Testis (tissue), 3 donors: ENCODE results near the gene MLLT6. TPM values are rescaled to one million over a fixed set of nuclear protein-coding genes. Genes with fewer than 3 reads are reported as not detected.
A peak's percentile ranks its signal among the peaks of the same experiment; 100 is the strongest.

Experiments
- DNase-seq: peaks from one replicate; pipeline ENCODE4 v3.0.0-alpha.2; 2019
- H3K27ac ChIP-seq, 2 donors: fragments of 200-600 bp; sonication (generic); one replicate each; pipeline ENCODE4 v1.5.1; 2019
- H3K27me3 ChIP-seq: fragments of 200-600 bp; sonication (generic); one replicate; pipeline ENCODE4 v1.5.1; 2019
- H3K36me3 ChIP-seq: fragments of 200-600 bp; sonication (generic); one replicate; pipeline ENCODE4 v1.5.1; 2017; ENCODE audit warnings: low read depth; ENCODE audit errors: missing control alignments
- H3K4me1 ChIP-seq: fragments of 200-600 bp; sonication (generic); one replicate; pipeline ENCODE4 v1.5.1; 2019
- H3K4me3 ChIP-seq, 2 donors: fragments of 200-600 bp; sonication (generic); one replicate each; pipeline ENCODE4 v1.5.1; 2017 to 2019
- H3K9me3 ChIP-seq: fragments of 200-600 bp; sonication (generic); one replicate; pipeline ENCODE4 v1.5.1; 2017
- CTCF ChIP-seq, 3 experiments: fragments of 450-650 bp in 2 of 3; fragments of 200-600 bp in 1 of 3; sonication (generic) in 1 of 3; IDR thresholded peaks; one replicate each; pipeline ENCODE4 v1.5.1; 2016 to 2019; ENCODE audit warnings: antibody characterized with exemption in 3 of 3, mild to moderate bottlenecking in 2 of 3, moderate library complexity in 1 of 3
- POLR2A ChIP-seq: fragments of 450-650 bp; IDR thresholded peaks from one replicate; pipeline ENCODE4 v1.6.1; 2017; ENCODE audit warnings: antibody characterized with exemption, mild to moderate bottlenecking, moderate library complexity
- WGBS, 2 donors: methylation state at CpG; one replicate each; pipeline ENCODE4 v1.1.5; 2018; 5-methylcytosine and 5-hydroxymethylcytosine counted together
- intact Hi-C: fragments of 100-400 bp; cut with DNase I; formaldehyde crosslinking; loops from one replicate; pipeline ENCODE4 v1.15.1; 2023; ENCODE audit warnings: low total_unique reads
- polyA plus RNA-seq: library from polyadenylated mRNA; stranded (reverse); fragments of 350-450 nt; fragmentation: Illumina TruSeq; extraction: RNeasy Lipid Tissue Mini Kit (QIAGEN cat#74804); gene quantifications from one replicate; pipeline ENCODE4 v1.2.3, GENCODE V29; 2014; ENCODE audit warnings: low read depth, low replicate concordance; ENCODE audit not compliant: insufficient read depth
- total RNA-seq, 2 donors: library from RNA; depleted of rRNA; stranded (reverse); fragments of >200 nt; gene quantifications; one replicate each; pipeline ENCODE4 v1.2.3, GENCODE V29; 2016

Gene MLLT6
- total and polyA plus RNA-seq, 3 donors from 2014 or later = 86.9 to 176 (median 157) TPM

GRCh38 chr17:38702916-38703741 is 1.9 kb upstream of the MLLT6 start:
- peak; percentile 40 for DNase-seq
- WGBS, 2 donors = 2% methylated on average over 29 to 55 of the region's 55 CpGs
- intact Hi-C loops = no loop called here
- H3K27me3 ChIP-seq = no peaks in the 10 kb centered on the region
- peak overlapping the region; percentile 72 to 91 for H3K4me3 ChIP-seq
- peak overlapping the region; percentile 81 to 98 for H3K27ac ChIP-seq
- no peaks in the 10 kb centered on the region for H3K9me3 ChIP-seq
- H3K4me1 ChIP-seq = peaks cover 36% of the 10 kb centered on the region
- H3K36me3 ChIP-seq = no peaks in the 10 kb centered on the region
- TF ChIP-seq POLR2A (no peak), CTCF (IDR thresholded peaks at IDR 0.05) (no peak)

DNA sequence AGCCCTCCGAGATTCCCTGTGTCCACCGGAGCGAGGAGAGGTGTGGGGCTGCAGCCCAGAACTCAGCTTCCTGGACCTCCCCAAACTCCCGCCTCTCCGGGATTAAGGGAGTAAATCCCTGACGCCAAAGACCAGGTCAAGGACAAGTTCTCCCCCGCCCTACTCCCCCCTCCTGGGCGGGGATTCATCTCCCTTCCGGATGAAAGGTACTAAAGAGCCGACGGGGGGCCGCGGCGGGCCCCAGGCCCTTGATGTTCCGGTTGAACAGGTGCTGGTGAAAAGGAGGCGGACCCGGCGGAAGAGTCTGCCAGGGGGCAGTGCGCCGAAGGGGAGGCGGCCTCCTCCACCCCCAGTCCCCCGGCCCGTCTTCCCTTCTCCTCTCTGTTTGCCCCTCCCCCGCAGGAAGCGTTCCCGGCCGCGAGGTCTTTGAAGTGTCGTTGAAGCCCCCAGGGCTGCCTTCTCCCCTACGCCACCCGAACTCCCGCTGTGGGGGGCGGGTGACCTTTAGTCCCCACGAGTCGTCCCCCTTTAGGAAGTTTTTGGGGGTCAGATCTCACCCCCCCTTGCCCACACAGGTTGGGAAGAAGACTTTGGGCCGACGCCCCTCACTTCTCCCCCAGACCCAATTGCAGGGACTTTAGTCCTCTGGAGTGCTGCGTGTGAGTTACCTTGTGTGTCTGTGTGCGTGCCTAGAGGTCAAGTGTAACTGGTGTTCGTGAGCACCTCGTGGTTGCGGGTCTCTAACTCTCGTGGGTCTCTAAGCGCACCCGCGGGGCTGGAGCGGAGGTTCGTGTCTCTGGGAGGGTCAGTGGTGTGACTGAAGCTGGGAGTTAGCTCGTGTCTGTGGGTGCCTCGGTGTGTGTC is 1.1 kb upstream of the MLLT6 start:
- no peaks in the 10 kb centered on the region for H3K27me3 ChIP-seq
- H3K27ac ChIP-seq = peak overlapping the region; percentile 81 to 98
- WGBS, 2 donors = 1 to 2% methylated on average over 33 to 50 of the region's 50 CpGs
- H3K9me3 ChIP-seq = no peaks in the 10 kb centered on the region
- no peaks in the 10 kb centered on the region for H3K36me3 ChIP-seq
- peak; percentile 89 for DNase-seq
- TF ChIP-seq CTCF (IDR thresholded peaks at IDR 0.05) (no peak), POLR2A (no peak)
- H3K4me3 ChIP-seq = peak overlapping the region; percentile 72 to 91
- intact Hi-C loops = no loop called here
- peaks cover 36% of the 10 kb centered on the region for H3K4me1 ChIP-seq

GRCh38 chr17:38705523-38705802 is 390 bp downstream of the MLLT6 start:
- H3K4me3 ChIP-seq = peak overlapping the region; percentile 72 to 91
- no peak for DNase-seq
- TF ChIP-seq POLR2A (no peak), CTCF (IDR thresholded peaks at IDR 0.05) (no peak)
- intact Hi-C loops = no loop called here
- no peaks in the 10 kb centered on the region for H3K36me3 ChIP-seq
- peaks cover 31% of the 10 kb centered on the region for H3K4me1 ChIP-seq
- WGBS, 2 donors = 0 to 1% methylated on average over 5 to 17 of the region's 32 CpGs
- no peaks in the 10 kb centered on the region for H3K9me3 ChIP-seq
- H3K27ac ChIP-seq = peak overlapping the region; percentile 88 to 98
- no peaks in the 10 kb centered on the region for H3K27me3 ChIP-seq

DNA sequence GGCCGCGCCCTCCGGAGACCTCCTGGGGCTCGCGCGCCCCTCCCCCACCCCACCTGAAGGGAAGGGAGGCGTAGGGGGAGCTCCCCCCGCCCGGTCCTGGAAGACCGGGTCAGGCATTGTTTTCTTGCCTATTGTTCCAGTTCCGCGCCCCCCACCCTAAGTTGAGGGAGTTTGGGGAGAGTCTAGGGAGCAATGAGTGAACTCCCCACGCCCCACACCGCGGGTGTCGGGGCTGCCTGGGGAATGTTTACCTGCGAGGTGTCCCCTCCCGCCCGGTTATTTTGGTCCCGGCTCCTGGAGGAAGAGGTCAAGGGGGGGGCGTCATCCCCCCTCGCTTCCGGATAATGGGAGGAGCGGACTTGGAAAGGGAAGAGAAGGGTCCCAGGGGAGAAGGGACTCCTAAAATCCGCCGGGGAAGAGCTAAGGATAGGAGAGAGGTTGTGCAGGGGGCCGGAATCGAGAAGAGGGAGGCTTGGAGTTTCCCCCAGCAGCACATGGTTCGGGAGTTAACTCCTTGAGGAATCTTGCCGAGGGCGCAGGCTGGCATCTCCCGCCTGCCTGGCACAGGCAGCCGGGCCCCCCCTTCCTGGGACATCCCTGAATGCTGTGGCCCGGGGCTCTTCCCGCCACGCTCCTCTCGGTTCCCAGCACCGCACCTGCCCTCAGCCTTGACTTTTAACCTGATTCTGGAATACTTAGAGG is 881 bp downstream of the MLLT6 start:
- intact Hi-C loops = no loop called here
- Histone ChIP-seq H3K4me3 (peak overlapping the region; percentile 72 to 91), H3K9me3 (no peaks in the 10 kb centered on the region), H3K27me3 (no peaks in the 10 kb centered on the region), H3K4me1 (peaks cover 30% of the 10 kb centered on the region), H3K27ac (peak overlapping the region; percentile 88 to 98), H3K36me3 (no peaks in the 10 kb centered on the region)
- DNase-seq = peak; percentile 73
- WGBS, 2 donors = 0 to 2% methylated on average over 28 to 34 of the region's 38 CpGs
- no peak for TF ChIP-seq POLR2A
- TF ChIP-seq CTCF (IDR thresholded peaks at IDR 0.05) = no peak
